GM18519 (cell line): ENCODE results near the gene ILK.
A peak's percentile ranks its signal among the peaks of the same experiment; 100 is the strongest.

Experiments
- ATAC-seq: cut with Tn5 transposase; IDR thresholded peaks from one replicate; pipeline ENCODE4 v1.9.1; 2021; ENCODE audit warnings: mild to moderate bottlenecking, moderate library complexity; ENCODE audit not compliant: unreplicated experiment, low FRiP score

ILK gene

DNA sequence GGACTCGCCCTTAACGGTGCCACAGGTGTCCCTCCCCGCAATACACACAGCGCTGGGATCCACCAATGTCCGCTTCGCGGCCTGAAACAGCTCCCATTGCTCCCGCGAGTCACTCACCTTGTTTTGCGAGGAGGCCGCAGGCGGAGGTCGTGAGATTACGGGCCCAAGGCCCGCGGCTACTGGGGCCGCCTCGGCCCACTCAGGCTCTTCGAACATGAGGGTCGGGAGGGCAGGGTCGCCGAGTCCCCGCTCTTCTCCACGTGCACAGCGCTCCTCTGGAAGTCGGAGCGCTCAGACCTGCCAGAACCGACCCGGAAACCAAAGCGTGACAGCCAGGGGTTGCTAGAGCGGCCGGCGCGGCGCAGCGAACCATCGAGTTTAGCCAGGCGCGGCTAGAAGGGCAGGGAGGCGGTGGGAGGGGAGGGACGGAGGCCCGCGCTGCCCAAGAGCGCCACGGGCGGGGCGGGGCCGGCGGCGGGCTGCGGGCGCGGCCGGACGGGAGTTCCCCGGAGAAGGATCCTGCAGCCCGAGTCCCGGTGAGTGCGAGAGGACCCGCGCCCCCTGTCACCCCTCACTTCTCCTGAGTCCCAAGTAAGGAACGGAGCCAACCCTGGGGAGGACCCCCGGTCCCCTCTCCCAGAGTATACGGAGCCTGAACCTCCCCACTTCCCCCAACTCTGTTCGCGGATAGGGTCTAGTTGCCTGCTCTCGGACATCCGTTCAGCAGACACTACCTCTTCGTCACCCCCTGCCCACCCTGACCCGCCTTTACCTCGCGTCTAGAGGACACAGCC lies at the start of gene ILK, which contains the start of gene RRP8:
Gene ILK, plus strand, starts transcription at position 488 of the 794 bp plus-strand sequence. CDS start 498 bp downstream, outside the sequence.
Gene RRP8, minus strand, starts transcription at position 330 of the 794 bp plus-strand sequence. Its CDS starts 114 bp downstream, at position 216.
- peak; percentile 61 for ATAC-seq

DNA sequence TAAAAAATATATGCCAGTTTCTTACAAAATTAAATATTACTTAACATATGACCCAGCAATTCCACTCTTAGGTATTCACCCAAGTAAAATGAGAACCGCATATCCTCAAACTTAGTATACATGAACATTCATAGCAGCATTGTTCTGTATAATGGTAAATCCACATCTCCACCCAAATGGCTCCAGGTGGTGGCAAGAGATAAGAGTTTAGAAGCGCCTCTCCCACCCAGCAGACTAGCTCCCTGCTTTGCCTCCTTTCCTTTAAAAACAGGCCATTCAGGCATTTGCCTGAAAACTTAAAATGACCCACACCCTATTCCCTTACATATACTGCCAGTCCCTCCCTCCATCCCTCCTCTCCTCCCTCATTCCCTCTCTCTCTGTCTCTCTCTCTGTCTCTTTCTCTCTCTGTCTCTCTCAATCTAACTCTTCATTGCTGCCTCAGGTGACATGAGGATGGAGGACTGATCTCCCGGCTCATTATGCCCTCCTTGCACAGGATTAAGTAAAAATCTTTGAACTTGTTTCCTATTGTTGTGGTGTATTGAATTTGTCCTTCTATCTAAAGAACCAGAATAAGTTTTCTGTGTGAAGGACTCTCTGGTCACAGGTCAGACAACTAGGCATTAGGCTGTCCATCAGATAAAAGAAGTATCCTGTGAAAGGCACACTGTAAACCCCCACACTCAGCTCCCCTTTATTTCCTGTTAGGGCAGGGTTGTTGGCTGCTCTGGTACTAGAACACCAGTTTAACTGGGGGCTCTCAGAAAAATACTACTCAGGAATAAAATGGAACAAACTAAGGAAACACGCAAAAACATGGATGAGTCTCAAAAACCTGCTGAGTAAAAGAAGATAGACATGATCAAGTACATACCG lies 48.5 kb upstream of the ILK start:
- no peak for ATAC-seq

DNA sequence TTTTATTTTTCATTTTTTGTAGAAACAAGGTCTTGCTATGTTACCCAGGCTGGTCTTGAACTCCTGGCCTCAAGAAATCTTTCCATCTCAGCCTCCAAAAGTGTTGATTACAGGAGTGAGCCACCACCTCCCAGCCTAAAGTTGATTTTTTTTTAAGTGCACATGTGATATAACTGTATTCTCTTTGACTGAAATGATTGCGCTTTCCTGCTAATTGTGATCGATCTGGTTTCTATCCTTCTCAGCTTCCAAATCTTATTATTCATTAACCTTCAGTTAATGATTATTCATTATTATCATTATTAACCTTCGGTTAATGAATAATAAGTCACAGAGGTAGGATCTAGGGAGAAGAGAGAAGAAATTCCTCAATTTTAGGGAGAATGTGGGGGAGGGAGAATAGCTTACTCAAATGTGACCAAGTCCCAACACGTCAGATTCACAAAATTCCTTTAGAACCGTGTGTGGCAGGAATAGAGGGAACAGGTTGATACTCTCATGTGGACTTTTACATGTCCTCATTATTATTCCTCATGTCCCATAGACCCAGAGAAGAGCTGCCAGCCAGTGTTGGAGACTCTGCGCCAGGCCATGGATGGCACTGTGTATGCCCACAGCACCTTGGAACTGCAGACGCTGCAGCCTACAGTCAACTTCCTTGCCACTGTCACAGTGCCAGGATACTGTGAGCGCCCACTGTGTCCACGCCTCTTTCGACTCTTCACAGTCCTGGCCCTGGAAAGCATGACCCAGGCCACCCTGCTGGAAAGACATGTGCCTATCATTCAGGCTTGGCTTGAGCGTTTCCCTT lies 47.2 kb upstream of the ILK start:
- no peak for ATAC-seq

DNA sequence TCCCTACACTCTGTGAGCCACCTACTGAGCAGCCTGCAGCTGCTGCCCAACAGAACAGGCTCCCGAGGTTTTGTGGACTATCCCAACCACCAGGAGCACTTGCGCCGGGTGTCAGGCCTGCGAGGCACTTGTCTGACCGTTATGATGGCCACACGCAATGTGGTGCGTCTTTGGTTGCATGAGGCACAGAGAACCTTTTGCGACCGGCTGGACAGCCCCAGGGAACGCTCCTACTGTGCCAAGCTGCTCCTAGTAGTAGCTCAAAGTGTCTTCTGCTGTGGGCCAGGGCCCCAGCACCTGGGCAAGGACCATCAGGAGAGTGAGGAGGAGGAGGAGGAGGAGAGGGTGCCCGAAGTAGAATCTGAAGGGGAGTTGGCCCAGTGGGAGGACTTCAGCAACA lies 46.5 kb upstream of the ILK start:
- ATAC-seq = no peak

DNA sequence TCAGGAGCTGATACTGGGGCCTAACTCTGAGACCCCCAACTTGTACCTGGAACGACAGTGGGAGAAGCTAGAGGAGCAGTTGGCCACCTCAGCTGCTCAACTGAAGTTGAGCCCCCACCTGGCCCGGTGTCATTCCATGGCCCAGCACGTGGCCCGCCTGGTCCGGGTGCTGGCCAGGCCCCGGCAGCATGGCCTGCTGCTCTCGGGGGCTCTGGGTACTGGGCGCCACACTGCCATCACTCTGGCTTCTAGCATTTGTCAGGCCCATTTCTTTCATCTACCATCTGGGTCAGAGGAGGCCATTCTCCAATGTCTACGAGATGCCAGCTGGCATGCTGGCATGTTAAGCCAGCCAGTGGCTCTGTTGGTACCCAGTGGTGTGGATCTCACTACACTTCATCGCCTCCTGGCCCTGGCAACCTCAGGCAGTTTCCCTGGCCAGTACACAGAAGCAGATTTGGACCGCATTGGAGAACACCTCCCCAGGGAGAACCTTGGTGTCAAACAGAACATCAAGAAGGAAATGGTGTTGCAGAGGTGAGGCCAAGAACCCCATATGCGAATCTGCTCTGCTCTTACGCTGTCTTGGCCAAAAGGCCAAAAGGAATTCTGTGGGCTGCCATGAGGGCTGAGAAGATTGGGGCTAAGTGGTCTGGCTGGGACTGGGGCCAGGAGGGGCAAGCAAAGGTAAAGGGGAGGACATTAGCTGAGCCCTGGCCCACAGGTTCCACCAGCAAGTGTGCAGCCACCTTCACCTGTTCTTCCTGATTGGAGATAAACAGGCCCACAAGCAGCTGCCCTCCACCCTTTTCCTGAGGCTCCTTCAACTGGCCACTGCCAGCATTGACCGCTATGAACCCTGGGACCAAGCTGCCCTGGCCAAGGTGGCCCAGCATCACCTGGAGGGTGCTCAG lies 45.6 kb upstream of the ILK start:
- ATAC-seq = no peak

DNA sequence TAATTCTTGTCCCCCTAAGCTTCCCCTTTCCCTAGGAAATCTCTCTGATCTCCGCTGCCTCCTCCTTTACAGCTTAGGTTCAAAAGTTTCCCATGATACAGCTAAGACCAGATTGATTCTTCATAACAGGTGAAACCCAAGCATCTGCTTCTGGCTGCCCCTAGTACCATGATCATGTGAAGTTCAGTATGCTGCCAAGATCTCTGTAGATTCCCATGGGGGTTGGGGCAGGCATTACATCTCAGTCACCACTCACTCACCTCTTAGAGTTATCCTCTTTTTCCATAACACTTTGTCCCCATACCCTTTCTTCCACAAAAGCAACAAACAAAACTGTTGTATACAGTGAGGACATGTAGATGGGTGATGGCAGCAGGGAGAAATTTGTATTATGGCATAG lies 44.2 kb upstream of the ILK start:
- no peak for ATAC-seq

DNA sequence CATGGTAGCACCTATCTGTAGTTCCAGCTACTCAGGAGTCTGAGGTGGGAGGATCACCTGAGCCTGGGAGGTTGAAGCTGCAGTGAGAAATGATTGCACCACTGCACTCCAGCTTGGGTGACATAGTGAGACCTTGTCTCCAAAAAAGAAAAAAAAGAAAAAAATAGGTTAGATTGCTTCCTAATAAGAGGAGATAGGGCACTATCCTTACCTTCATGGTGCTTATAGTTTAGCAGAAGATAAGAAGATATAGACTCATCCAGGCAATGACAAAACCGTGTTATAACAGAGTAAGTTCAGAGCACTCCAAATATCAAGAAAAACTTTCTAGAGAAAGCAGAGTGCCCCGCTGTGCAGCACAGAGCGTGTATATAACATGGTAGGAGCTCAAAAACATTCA lies 42.3 kb upstream of the ILK start:
- ATAC-seq = no peak

DNA sequence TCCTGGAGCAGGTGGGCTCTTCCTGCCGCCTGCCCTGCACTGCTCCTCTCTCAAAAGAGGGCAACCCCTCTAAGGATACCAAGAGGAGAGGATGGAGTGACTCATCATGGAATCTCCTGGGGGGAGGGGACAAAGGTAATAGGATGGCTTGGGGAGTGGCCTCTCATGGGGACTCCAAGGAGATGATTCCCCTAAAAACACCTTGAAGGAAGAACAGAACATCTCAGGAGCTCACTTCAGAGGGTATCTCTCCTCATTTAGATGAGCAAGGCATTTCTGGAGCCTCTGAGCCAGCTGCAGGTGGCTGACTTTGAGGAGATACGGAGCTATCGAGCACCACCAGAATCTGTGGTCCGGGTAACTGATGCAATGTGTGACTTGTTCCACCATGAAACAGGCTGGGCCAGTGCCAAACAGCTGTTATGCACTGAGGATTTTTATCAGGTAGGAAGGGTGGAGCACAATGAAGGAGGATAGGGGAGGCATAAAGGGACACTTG lies 40.4 kb upstream of the ILK start:
- ATAC-seq = no peak

DNA sequence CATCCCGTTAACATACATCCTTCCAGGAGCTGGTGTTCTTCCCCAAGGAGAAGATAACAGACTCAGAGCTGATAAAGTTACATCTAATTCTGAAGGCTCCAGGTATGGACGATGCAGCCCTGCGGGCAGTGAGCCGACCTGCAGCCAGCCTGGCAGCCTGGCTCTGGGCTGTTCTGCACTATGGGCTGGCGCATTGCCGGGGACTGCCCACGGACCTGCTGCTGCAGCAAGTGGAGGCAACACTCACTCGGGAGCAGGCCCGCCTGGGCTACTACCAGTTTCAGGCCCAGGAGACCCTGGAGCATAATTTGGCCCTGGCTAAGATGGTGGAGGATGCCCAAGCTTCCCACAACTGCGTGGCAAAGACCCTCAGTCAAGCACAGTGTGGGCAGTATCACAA lies 39.9 kb upstream of the ILK start:
- no peak for ATAC-seq

DNA sequence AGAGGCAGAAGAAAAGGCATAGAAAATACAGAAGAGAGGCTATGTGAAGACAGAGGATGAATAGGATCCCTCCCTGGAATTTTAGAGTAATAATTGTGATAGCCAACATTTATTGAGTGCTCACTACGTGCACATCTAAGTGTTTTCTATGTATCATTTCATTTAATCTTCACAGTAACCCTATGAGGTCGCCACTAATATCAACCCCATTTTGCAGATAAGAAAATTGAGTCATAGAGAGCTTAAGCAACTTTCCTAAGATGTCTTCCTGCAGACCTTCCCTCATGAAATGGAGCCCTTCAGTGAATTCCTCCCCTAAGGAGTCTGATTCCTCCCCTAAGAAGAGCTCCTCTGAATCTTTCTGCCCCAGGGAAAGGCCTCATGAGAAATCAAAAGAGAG lies 38.2 kb upstream of the ILK start:
- no peak for ATAC-seq

DNA sequence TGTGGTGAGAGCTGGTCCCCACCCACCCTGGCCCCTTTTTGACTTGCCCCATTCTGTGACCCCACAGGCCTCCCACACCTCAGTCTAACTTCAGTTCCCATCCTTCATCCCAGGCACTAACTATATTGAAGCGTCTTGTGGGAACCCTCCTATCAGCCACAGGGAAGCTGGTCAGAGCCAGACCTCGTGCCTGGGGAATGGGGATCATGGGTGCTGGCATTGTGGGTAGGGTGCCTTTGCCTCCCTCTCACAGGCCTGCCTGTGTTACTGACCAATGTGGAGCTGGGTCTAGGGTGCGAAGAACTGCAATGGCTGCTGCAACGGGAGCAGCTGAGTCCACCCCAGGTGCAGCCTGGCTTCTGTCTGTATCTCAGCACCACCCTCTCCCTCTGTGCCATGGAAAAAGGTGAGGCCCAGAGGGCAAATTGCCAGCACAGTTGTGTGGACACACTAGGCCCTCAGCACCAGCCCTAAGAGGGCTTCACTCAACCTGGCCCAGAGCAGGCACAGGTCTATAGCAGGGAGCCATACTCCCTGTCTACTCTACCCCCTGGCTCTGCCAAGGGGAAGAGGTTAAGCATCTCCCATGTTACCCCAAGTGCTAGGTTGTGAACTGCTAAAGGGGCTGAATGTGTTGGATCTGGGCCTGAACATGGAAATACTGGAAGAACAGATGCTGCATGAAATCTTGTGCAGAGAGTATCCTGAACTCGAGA lies 37.4 kb upstream of the ILK start:
- no peak for ATAC-seq

DNA sequence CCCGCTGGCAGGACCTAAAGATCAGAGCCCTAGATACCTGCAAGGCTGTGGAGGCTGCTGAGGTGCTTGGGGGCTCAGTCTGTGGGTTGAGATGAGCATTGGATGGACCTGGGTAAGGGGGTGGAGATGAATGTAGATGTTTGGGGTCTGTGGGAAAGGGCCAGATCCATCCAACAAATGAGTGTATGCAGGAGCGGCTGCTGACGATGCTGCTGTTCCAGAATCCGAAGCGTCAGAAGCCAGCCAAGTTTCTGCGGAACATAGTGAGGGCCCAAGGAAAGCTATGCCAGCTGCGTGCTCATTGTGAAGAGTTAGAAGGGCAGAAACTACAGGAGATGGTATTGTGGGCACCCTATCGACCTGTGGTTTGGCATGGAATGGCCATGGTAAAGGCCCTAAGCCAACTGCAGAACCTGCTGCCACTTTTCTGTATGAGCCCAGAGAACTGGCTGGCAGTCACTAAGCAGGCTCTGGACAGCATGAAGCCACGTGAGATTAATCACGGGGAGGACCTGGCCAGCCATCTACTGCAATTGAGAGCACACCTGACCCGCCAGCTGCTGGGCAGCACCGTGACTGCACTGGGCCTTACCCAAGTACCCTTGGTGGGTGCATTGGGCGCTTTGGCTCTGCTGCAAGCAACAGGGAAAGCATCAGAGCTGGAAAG lies 36.7 kb upstream of the ILK start:
- no peak for ATAC-seq

DNA sequence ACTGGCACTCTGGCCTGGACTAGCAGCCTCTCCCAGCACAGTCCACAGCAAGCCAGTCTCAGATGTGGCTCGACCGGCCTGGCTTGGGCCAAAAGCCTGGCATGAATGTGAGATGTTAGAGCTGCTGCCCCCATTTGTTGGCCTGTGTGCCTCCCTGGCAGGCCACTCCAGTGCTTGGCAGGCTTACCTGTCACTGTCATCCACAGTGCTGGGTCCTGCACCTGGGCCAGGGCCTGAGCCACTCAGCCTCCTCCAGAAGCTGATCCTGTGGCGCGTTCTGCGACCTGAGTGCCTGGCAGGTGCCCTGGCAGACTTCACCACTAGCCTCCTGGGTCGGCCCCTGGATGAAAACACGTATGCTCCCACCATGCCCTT lies 36.2 kb upstream of the ILK start:
- ATAC-seq = no peak

DNA sequence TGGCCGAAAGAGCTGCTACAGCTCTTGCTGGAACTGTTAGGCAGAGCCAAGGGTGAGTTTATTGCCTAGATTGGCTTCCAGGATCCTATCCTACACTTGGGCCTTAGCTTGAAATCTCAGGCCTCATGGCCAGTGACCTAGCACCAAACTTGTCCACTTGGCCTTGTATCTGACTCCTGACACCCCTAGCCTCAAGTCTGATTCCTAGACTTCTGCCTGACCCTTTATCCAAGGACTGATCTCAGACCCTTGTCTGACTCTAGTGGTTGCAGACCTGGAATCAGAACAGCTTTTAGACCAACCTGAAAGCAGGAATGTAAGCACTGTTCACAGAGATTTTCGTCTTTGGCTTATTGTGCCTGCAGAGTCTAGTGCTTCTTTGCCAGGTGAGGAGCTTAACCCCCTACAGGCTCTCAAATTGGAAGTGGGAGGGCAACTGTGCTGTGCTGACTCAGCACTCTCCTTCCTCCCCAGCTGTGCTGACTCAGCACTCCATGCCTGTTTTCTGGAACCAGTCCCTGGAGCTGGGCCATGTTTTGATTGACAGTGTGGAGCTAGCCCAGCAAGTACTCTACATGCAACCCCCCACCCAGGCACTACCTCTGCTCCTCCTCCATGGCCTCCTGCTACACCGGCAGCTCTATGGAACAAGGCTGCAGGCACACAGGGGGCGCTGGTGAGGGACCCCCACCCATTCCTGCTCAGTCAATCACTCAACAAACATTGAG lies 35.2 kb upstream of the ILK start:
- no peak for ATAC-seq

DNA sequence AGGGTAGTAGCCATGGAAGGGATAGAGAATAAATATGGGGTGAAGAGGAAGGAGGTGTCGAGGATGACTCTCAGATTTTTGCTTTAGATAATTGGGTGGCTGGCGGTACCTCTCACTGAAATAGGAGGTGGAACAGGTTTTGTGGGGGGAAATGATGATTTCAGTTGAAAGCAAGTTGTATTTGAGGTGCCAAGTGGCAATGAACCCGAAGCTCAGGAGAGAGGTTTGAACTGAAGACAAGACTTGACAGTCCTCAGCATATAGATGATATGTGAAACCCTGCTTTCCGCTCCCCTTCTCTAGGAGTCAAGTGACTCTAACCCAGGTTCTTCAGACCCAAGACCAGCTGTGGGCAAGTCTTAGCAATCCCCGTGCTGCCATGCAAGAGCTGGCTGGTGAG lies 33.9 kb upstream of the ILK start:
- ATAC-seq = no peak

DNA sequence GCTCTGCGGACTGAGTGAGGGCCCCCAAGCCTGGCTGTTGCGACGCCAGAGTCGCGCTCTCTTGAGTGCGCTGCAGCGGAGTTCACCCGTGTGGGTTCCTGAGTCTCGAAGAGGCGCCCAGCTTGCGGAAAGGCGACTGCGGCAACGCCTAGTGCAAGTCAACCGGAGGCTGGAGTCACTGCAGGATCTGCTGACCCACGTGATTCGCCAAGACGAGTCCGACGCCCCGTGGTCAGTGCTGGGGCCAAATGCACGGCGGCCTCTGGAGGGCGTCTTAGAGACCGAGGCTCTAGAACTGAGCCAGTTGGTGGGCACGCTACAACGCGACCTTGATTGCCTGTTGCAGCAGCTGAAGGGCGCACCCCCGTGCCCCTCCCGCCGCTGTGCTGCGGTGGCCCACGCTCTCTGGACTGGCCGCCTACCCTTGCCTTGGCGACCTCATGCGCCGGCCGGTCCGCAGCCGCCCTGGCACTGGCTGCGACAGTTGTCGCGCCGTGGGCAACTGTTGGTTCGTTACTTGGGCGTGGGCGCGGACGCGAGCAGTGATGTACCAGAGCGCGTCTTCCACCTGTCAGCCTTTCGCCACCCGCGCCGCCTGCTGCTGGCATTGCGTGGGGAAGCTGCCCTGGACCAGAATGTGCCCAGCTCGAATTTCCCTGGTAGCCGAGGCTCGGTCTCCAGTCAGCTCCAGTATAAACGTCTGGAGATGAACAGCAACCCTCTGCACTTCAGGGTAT lies 32.7 kb upstream of the ILK start:
- ATAC-seq = no peak

DNA sequence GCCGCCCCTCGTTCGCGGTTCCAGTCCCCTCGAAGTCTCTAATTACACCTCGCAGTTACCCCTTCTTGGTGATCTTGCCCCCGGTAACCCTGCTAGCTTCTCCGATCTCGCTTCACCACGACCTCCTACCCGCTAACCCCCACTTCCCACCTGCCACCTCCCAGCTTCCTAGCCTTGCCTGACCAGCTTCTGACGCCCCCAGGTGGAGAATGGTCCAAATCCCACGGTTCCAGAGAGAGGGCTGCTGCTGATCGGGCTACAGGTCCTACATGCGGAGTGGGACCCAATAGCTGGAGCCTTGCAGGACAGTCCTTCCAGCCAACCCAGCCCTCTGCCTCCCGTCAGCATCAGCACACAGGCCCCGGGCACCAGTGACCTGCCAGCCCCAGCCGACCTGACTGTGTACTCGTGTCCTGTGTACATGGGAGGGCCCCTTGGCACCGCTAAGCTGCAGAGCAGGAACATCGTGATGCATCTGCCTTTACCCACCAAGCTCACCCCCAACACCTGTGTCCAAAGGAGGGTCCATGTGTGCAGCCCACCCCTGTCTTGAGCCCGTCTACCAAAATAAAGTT lies 32.1 kb upstream of the ILK start:
- ATAC-seq = no peak
